H1 (cell line): ENCODE measurements around the gene PIAS4. TPM values are rescaled to one million over a fixed set of nuclear protein-coding genes. Genes with fewer than 3 reads are reported as not detected.

ENCODE experiments used
- CTCF ChIA-PET: fragments of 300-600 bp; sonication (Branson Sonifier 250); formaldehyde crosslinking; loops from one replicate; lab custom pipeline; 2021; ENCODE audit not compliant: partially characterized antibody; lab: Charles Lee
- POLR2A ChIA-PET: fragments of 300-600 bp; sonication (Branson Sonifier 250); formaldehyde crosslinking; loops from one replicate; lab custom pipeline; 2021; ENCODE audit warnings: inconsistent platforms; ENCODE audit not compliant: partially characterized antibody; lab: Charles Lee
- DNase-seq, 2 experiments: peaks; one replicate each; pipeline versions ENCODE4 v3.0.0 to v3.0.0-alpha.2; 2010 to 2022; ENCODE audit warnings: low spot score in 2 of 2, low read depth in 1 of 2, mixed read lengths in 1 of 2
- FAIRE-seq: peaks from 2 replicates; lab custom pipeline; 2011; peaks lifted over from hg19 to GRCh38; lab: Jason Lieb, UNC
- H2AFZ ChIP-seq: 2 replicates; pipeline ENCODE4 v1.8.1; 2012; ENCODE audit warnings: low read length, inconsistent platforms
- H2AK5ac ChIP-seq: 2 replicates; pipeline ENCODE4 v1.6.1; 2013; ENCODE audit warnings: low read depth, low read length
- H2BK120ac ChIP-seq: replicated peaks from 2 replicates; pipeline ENCODE3; 2013; ENCODE audit warnings: low read depth, low read length, inconsistent platforms
- H2BK12ac ChIP-seq: 2 replicates; pipeline ENCODE4 v1.6.1; 2013; ENCODE audit warnings: low read depth, low read length
- H2BK15ac ChIP-seq: 2 replicates; pipeline ENCODE4 v1.6.1; 2013; ENCODE audit warnings: low read length
- H2BK20ac ChIP-seq: 2 replicates; pipeline ENCODE4 v1.6.1; 2013; ENCODE audit warnings: low read length
- H2BK5ac ChIP-seq: 2 replicates; pipeline ENCODE4 v1.6.1; 2013; ENCODE audit warnings: low read depth, low read length
- H3K14ac ChIP-seq: 2 replicates; pipeline ENCODE4 v1.6.1; 2013; ENCODE audit warnings: inconsistent platforms; ENCODE audit not compliant: insufficient read length
- H3K18ac ChIP-seq: 2 replicates; pipeline ENCODE4 v1.6.1; 2013; ENCODE audit warnings: low read length; ENCODE audit errors: extremely low read depth
- H3K23ac ChIP-seq: 2 replicates; pipeline ENCODE4 v1.6.1; 2013; ENCODE audit warnings: inconsistent platforms; ENCODE audit not compliant: insufficient read length
- H3K23me2 ChIP-seq: 2 replicates; pipeline ENCODE4 v1.6.1; 2013; ENCODE audit warnings: low read depth, low read length
- H3K27ac ChIP-seq: 2 replicates; pipeline ENCODE4 v1.6.1; 2011; ENCODE audit warnings: low read depth, low read length, inconsistent platforms
- H3K27me3 ChIP-seq, 4 experiments: replicated peaks in 1 of 4; 1 replicate in 1 of 4; 2 replicates in 3 of 4; pipeline versions ENCODE4 v1.6.1 to v1.8.1; 2011 to 2013; ENCODE audit warnings: low read length in 3 of 4, mild to moderate bottlenecking in 3 of 4, inconsistent platforms in 2 of 4, mixed read lengths in 2 of 4, moderate library complexity in 1 of 4; ENCODE audit not compliant: control insufficient read depth in 3 of 4, insufficient read depth in 3 of 4; ENCODE audit errors: extremely low read depth in 1 of 4
- H3K36me3 ChIP-seq, 4 experiments: 2 replicates each; pipeline versions ENCODE4 v1.6.1 to v1.8.1; 2011 to 2013; ENCODE audit warnings: mild to moderate bottlenecking in 4 of 4, low read length in 3 of 4, moderate library complexity in 2 of 4, control low read depth in 1 of 4, inconsistent platforms in 1 of 4; ENCODE audit not compliant: insufficient read depth in 4 of 4, control insufficient read depth in 2 of 4
- H3K4ac ChIP-seq: replicated peaks from 2 replicates; pipeline ENCODE3; 2013; ENCODE audit warnings: low read length, low read depth, mixed read lengths, inconsistent platforms; ENCODE audit not compliant: insufficient read length
- H3K4me1 ChIP-seq, 4 experiments: replicated peaks in 1 of 4; 1 replicate in 1 of 4; 2 replicates in 3 of 4; pipeline versions ENCODE4 v1.6.1 to v1.8.1; 2011 to 2013; ENCODE audit warnings: low read length in 3 of 4, inconsistent platforms in 2 of 4, mixed read lengths in 1 of 4; ENCODE audit not compliant: insufficient read depth in 4 of 4, control insufficient read depth in 3 of 4
- H3K4me2 ChIP-seq, 2 experiments: 2 replicates each; pipeline versions ENCODE4 v1.6.1 to v1.8.1; 2011 to 2013; ENCODE audit warnings: low read depth in 2 of 2, low read length in 2 of 2, control low read depth in 1 of 2, inconsistent platforms in 1 of 2, mild to moderate bottlenecking in 1 of 2; ENCODE audit not compliant: insufficient read depth in 1 of 2
- H3K4me3 ChIP-seq, 4 experiments: fragments of 200-600, 300-600 bp in 1 of 4; sonication (generic), shearing (Covaris generic), sonication (Bioruptor Twin) in 1 of 4; 2 replicates each; pipeline versions ENCODE4 v1.5.1 to v1.8.1; 2011 to 2016; ENCODE audit warnings: low read length in 4 of 4, low read depth in 3 of 4, control low read depth in 2 of 4, inconsistent platforms in 2 of 4, mild to moderate bottlenecking in 2 of 4, mixed read lengths in 1 of 4, moderate library complexity in 1 of 4; ENCODE audit not compliant: insufficient read depth in 2 of 4; ENCODE audit errors: extremely low read depth in 1 of 4
- H3K56ac ChIP-seq: replicated peaks from 2 replicates; pipeline ENCODE3; 2013; ENCODE audit warnings: low read depth, mild to moderate bottlenecking, mixed read lengths, low read length, inconsistent platforms; ENCODE audit not compliant: insufficient read length
- H3K79me1 ChIP-seq: 2 replicates; pipeline ENCODE4 v1.6.1; 2013; ENCODE audit warnings: low read depth, low read length, control low read depth
- H3K79me2 ChIP-seq, 2 experiments: 2 replicates each; pipeline versions ENCODE4 v1.6.1 to v1.8.1; 2012 to 2013; ENCODE audit warnings: low read length in 2 of 2, mild to moderate bottlenecking in 2 of 2, inconsistent platforms in 1 of 2; ENCODE audit not compliant: insufficient read depth in 2 of 2, control insufficient read depth in 1 of 2
- H3K9ac ChIP-seq, 4 experiments: replicated peaks in 1 of 4; 1 replicate in 1 of 4; 2 replicates in 3 of 4; pipeline versions ENCODE4 v1.6.1 to v1.8.1; 2011 to 2013; ENCODE audit warnings: low read depth in 3 of 4, low read length in 3 of 4, control low read depth in 2 of 4, mild to moderate bottlenecking in 2 of 4, moderate library complexity in 2 of 4, inconsistent platforms in 1 of 4; ENCODE audit errors: extremely low read depth in 1 of 4
- H3K9me3 ChIP-seq, 2 experiments: 2 replicates each; pipeline versions ENCODE4 v1.6.1 to v1.8.1; 2012 to 2013; ENCODE audit warnings: mild to moderate bottlenecking in 2 of 2, moderate library complexity in 2 of 2, control low read depth in 1 of 2, inconsistent platforms in 1 of 2, low read depth in 1 of 2, low read length in 1 of 2, mixed read lengths in 1 of 2; ENCODE audit not compliant: insufficient read depth in 2 of 2
- H4K20me1 ChIP-seq, 2 experiments: replicated peaks in 1 of 2; 2 replicates each; pipeline versions ENCODE3 to v1.8.1; 2011 to 2013; ENCODE audit warnings: inconsistent platforms in 2 of 2, low read length in 2 of 2, mild to moderate bottlenecking in 1 of 2; ENCODE audit not compliant: insufficient read depth in 2 of 2, control insufficient read depth in 1 of 2
- H4K5ac ChIP-seq: 2 replicates; pipeline ENCODE4 v1.6.1; 2013; ENCODE audit warnings: low read length, low read depth, mixed read lengths, inconsistent platforms; ENCODE audit not compliant: insufficient read length
- H4K8ac ChIP-seq: 2 replicates; pipeline ENCODE4 v1.8.0; 2013; ENCODE audit warnings: mild to moderate bottlenecking, moderate library complexity, low read length, inconsistent platforms; ENCODE audit not compliant: insufficient read depth; ENCODE audit errors: extremely low read depth
- H4K91ac ChIP-seq: replicated peaks from 2 replicates; pipeline ENCODE3; 2013; ENCODE audit warnings: low read length, mixed read lengths, inconsistent platforms; ENCODE audit not compliant: insufficient read length
- ATF2 ChIP-seq: IDR thresholded peaks from 2 replicates; pipeline ENCODE4 v1.6.1; 2012; ENCODE audit warnings: low read length, inconsistent platforms
- CBX5 ChIP-seq: fragments of 300-800, 300-1000 bp; sonication (generic); IDR thresholded peaks from 2 replicates; pipeline ENCODE4 v1.7.1; 2016; ENCODE audit warnings: antibody characterized with exemption, low read length, low read depth
- KDM1A ChIP-seq: fragments of 200-600, 300-600 bp; sonication (generic); IDR thresholded peaks from 2 replicates; pipeline ENCODE4 v1.7.1; 2016; ENCODE audit warnings: mild to moderate bottlenecking, low read length, borderline replicate concordance
- KDM4A ChIP-seq: IDR thresholded peaks from one replicate; pipeline ENCODE4 v1.7.1; 2012; ENCODE audit warnings: low read depth, mild to moderate bottlenecking, moderate library complexity, low read length, inconsistent platforms; ENCODE audit not compliant: severe bottlenecking
- KDM5A ChIP-seq: fragments of 200-600 bp; IDR thresholded peaks from 2 replicates; pipeline ENCODE4 v1.7.1; 2012; ENCODE audit warnings: mild to moderate bottlenecking, low read length, inconsistent platforms, mixed read lengths
- MAX ChIP-seq: IDR thresholded peaks from 2 replicates; pipeline ENCODE4 v1.6.1; 2012; ENCODE audit warnings: inconsistent platforms
- SP1 ChIP-seq: IDR thresholded peaks from 2 replicates; pipeline ENCODE4 v1.6.1; 2011; ENCODE audit warnings: low read depth, low read length
- SRF ChIP-seq: IDR thresholded peaks from 2 replicates; pipeline ENCODE4 v1.6.1; 2011; ENCODE audit warnings: mild to moderate bottlenecking, low read depth, low read length, moderate library complexity
- WGBS, 2 experiments: shearing (Covaris generic) in 1 of 2; methylation state at CpG; one replicate each; pipeline versions ENCODE4 v1.1.6 to v1.1.7; 2013 to 2015; ENCODE audit warnings: low lambda C conversion rate in 2 of 2, mixed read lengths in 2 of 2, inconsistent platforms in 1 of 2, low coverage in 1 of 2, missing lambda C conversion rate in 1 of 2; ENCODE audit not compliant: insufficient replicate concordance in 2 of 2, insufficient coverage in 1 of 2, insufficient read length in 1 of 2; ENCODE audit errors: extremely low coverage in 1 of 2, missing lambda C conversion rate in 1 of 2; 5-methylcytosine and 5-hydroxymethylcytosine counted together
- polyA plus RNA-seq, 7 experiments: library from polyadenylated mRNA; depleted of rRNA in 3 of 7; stranded (reverse) in 5 of 7; unstranded in 2 of 7; fragments of >200 nt in 5 of 7; fragments of 200-250 nt in 2 of 7; gene quantifications; 1 replicate in 5 of 7; 2 replicates in 1 of 7; 4 replicates in 1 of 7; pipeline versions ENCODE4 v1.2.1 to v1.2.3, GENCODE V29; 2011 to 2013; ENCODE audit warnings: missing spikeins in 2 of 7, mixed read lengths in 2 of 7
- total RNA-seq: library from RNA; stranded (reverse); fragmentation: NEBNext Ultra II Directional; extraction: Animal tissue kit (Norgen Biotek cat#: 25700); gene quantifications from 2 replicates; pipeline ENCODE4 v1.2.1, GENCODE V29; 2021

PIAS4 gene
- total and polyA plus RNA-seq, 2 of the 8 experiments (the other 6 are each of a cell fraction or from before 2014, with no cell fraction given) = 30.2 to 51.4 TPM

- Histone ChIP-seq H3K23ac (no peak overlapping the region), H3K79me1 (no peaks in the 10 kb centered on the region), H2BK20ac (no peak overlapping the region), H2BK120ac (no peak overlapping the region), H3K56ac (no peak overlapping the region), H3K36me3 (no peaks in the 10 kb centered on the region), H4K20me1 (no peaks in the 10 kb centered on the region), H3K9me3 (no peaks in the 10 kb centered on the region), H3K23me2 (peaks cover 4% of the 10 kb centered on the region; the same call in 1 of the 2 replicates), H3K27me3 (no peaks in the 10 kb centered on the region), H3K4me1 (peaks cover 0 to 18% (median 8%) of the 10 kb centered on the region in 4 experiments; a peak in 5 of 7 replicates), H2AFZ (no peak overlapping the region), H4K8ac (no peak overlapping the region), H3K4me3 (no peak overlapping the region), H4K91ac (no peak overlapping the region), H3K4me2 (no peak overlapping the region), H2BK15ac (no peak overlapping the region), H4K5ac (no peak overlapping the region), H2BK5ac (no peak overlapping the region), H2AK5ac (no peak overlapping the region), H3K18ac (no peak overlapping the region), H3K27ac (no peak overlapping the region), H2BK12ac (no peak overlapping the region), H3K9ac (no peak overlapping the region), H3K14ac (no peak overlapping the region), H3K4ac (no peak overlapping the region), H3K79me2 (no peaks in the 10 kb centered on the region)
- DNase-seq (no peak), FAIRE-seq (no peak)
- ChIA-PET POLR2A (interaction anchor here (0.9 to 1.3 kb wide), 2 partner anchors 10 to 23 kb away, joined by 3 to 4 read pairs; no protein-coding TSS in a partner anchor), CTCF (no interaction called here)
- no peak for TF ChIP-seq MAX
- no peak for TF ChIP-seq KDM4A
- TF ChIP-seq ATF2 = no peak
- TF ChIP-seq KDM1A = no peak
- TF ChIP-seq CBX5 = no peak
- no peak for TF ChIP-seq SP1
- no peak for TF ChIP-seq SRF
- TF ChIP-seq KDM5A = no peak
- 65% methylated on average over 5 of the region's 6 CpGs; no CpG with 5 or more reads in 1 of the 2 experiments for WGBS, 2 experiments
Observed at GRCh38 chr19:4080473-4080872, 72.9 kb downstream of the PIAS4 start.
